Neural progenitor cell (in vitro differentiated cells): ENCODE results near the gene IQUB. TPM values are rescaled to one million over a fixed set of nuclear protein-coding genes. Genes with fewer than 3 reads are reported as not detected.
"Not testable (repeated sequence)": the region's sequence is repeated elsewhere in the genome, so short reads cannot be mapped to it uniquely, and the experiment has no call there.

ENCODE experiments used
- DNase-seq: peaks from one replicate; pipeline ENCODE4 v3.0.0-alpha.2; 2016; ENCODE audit warnings: low spot score
- H2AFZ ChIP-seq: fragments of 200-600 bp; sonication (generic); replicated peaks from 2 replicates; pipeline ENCODE4 v1.6.1; 2016; ENCODE audit warnings: antibody characterized with exemption
- H3F3A ChIP-seq: fragments of 200-600 bp; sonication (generic); 2 replicates; pipeline ENCODE4 v1.6.1; 2016; ENCODE audit warnings: antibody characterized with exemption, low read depth
- H3K27ac ChIP-seq: fragments of 200-600 bp; sonication (generic); 2 replicates; pipeline ENCODE4 v1.5.1; 2016; ENCODE audit warnings: mild to moderate bottlenecking
- H3K27me3 ChIP-seq: fragments of 200-600 bp; sonication (generic); 2 replicates; pipeline ENCODE4 v1.6.1; 2016; ENCODE audit warnings: mild to moderate bottlenecking, moderate library complexity
- H3K36me3 ChIP-seq: fragments of 200-600 bp; sonication (generic); 2 replicates; pipeline ENCODE4 v1.5.1; 2016
- H3K4me1 ChIP-seq: fragments of 200-600 bp; sonication (generic); 2 replicates; pipeline ENCODE4 v1.6.1; 2016; ENCODE audit warnings: mixed run types
- H3K4me2 ChIP-seq: fragments of 200-600 bp; sonication (generic); 2 replicates; pipeline ENCODE4 v1.6.1; 2016
- H3K4me3 ChIP-seq: fragments of 200-600 bp; sonication (generic); 2 replicates; pipeline ENCODE4 v1.5.1; 2016
- H3K79me2 ChIP-seq: fragments of 200-600 bp; sonication (generic); 2 replicates; pipeline ENCODE4 v1.6.1; 2016; ENCODE audit warnings: low read depth
- H3K9ac ChIP-seq: fragments of 200-600 bp; sonication (generic); 2 replicates; pipeline ENCODE4 v1.6.1; 2016
- H3K9me3 ChIP-seq: fragments of 200-600 bp; sonication (generic); 2 replicates; pipeline ENCODE4 v1.5.1; 2016; ENCODE audit warnings: low read depth
- H4K20me1 ChIP-seq: fragments of 200-600 bp; sonication (generic); 2 replicates; pipeline ENCODE4 v1.6.1; 2016; ENCODE audit warnings: low read depth
- H3K27ac Mint-ChIP-seq: 3 replicates; pipeline ENCODE4 v1.8.0; 2021; ENCODE audit warnings: mixed read lengths
- H3K27me3 Mint-ChIP-seq: 2 replicates; pipeline ENCODE4 v1.8.0; 2022; ENCODE audit warnings: low read depth, mild to moderate bottlenecking, inconsistent platforms, moderate library complexity, mixed read lengths; ENCODE audit not compliant: insufficient read depth
- H3K36me3 Mint-ChIP-seq: 3 replicates; pipeline ENCODE4 v1.8.0; 2021; ENCODE audit warnings: mixed read lengths
- H3K4me1 Mint-ChIP-seq: 3 replicates; pipeline ENCODE4 v1.8.0; 2021; ENCODE audit warnings: mixed read lengths
- H3K4me3 Mint-ChIP-seq: 3 replicates; pipeline ENCODE4 v1.8.0; 2021; ENCODE audit warnings: mild to moderate bottlenecking, moderate library complexity, mixed read lengths
- H3K9me3 Mint-ChIP-seq: 3 replicates; pipeline ENCODE4 v1.8.0; 2020; ENCODE audit warnings: mixed read lengths
- CTCF ChIP-seq: fragments of 200-600 bp; sonication (generic); IDR thresholded peaks from 2 replicates; pipeline ENCODE4 v1.5.1; 2017; ENCODE audit warnings: antibody characterized with exemption, mild to moderate bottlenecking
- EZH2 ChIP-seq: fragments of 200-600 bp; sonication (generic); IDR thresholded peaks from 2 replicates; pipeline ENCODE4 v1.6.1; 2017; ENCODE audit warnings: antibody characterized with exemption, mild to moderate bottlenecking, moderate library complexity
- EZH2phosphoT487 ChIP-seq: fragments of 200-600 bp; sonication (generic); IDR thresholded peaks from 2 replicates; pipeline ENCODE4 v1.6.1; 2017; ENCODE audit warnings: antibody characterized with exemption
- total RNA-seq: library from RNA; depleted of rRNA; stranded (reverse); fragments of >200 nt; gene quantifications from 2 replicates; pipeline ENCODE4 v1.2.3, GENCODE V29; 2015; ENCODE audit warnings: low replicate concordance

IQUB gene
- total RNA-seq, 1 donor from 2014 or later, result 0.58 TPM

DNA sequence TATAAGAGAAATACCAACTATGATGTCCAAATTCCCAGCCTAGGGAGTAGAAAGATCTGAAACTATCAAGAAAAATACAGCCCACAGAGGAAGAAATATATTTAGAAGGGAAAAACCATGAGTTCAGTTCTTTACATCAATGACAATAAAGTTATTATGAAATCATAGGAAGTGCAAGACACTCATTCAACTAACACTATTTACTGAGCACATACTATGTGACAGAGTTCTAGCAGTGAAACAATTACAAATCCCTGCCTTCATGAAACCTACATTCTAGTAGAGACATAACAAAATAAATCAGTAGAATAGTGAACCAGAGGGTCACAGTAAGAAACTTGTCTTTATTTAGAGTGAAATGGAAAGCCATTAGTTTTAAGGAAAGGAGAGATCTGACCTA is 21.1 kb upstream of the IQUB start:
- peaks cover 68% of the 10 kb centered on the region for H3K79me2 ChIP-seq
- no peaks in the 10 kb centered on the region for H3K9me3 Mint-ChIP-seq

DNA sequence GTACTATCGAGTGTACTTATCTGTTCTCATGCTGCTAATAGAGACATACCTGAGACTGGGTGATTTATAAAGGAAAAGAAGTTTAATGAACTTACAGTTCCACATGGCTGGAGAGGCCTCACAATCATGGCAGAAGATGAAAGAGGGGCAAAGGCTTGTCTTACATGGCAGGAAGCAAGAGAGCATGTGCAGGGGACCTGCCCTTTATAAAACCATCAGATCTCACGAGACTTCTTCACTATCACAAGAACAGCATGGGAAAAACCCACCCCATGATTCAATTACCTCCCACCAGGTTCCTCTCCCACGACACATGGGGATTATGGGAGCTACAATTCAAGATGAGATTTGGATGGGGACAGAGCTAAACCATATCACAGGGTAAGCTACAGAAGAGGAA is 18.8 kb upstream of the IQUB start:
- Mint-ChIP-seq H3K9me3 (no peaks in the 10 kb centered on the region), H3K27ac (no peak overlapping the region), H3K4me3 (no peak overlapping the region), H3K4me1 (no peaks in the 10 kb centered on the region), H3K36me3 (peaks cover 17% of the 10 kb centered on the region), H3K27me3 (no peaks in the 10 kb centered on the region)
- Histone ChIP-seq H3K9me3 (no peaks in the 10 kb centered on the region), H3F3A (no peaks in the 10 kb centered on the region), H3K9ac (no peak overlapping the region), H3K4me1 (peaks cover 8% of the 10 kb centered on the region), H3K27me3 (no peaks in the 10 kb centered on the region), H4K20me1 (no peaks in the 10 kb centered on the region), H3K36me3 (no peaks in the 10 kb centered on the region), H3K4me2 (no peak overlapping the region), H3K79me2 (peaks cover 71% of the 10 kb centered on the region), H3K4me3 (no peak overlapping the region), H3K27ac (no peak overlapping the region), H2AFZ (no peak overlapping the region)
- DNase-seq, result no peak
- TF ChIP-seq EZH2phosphoT487 (no peak), CTCF (no peak), EZH2 (no peak)

More for the DNA sequence above, 21.1 kb upstream of the IQUB start:
- Histone ChIP-seq H2AFZ (no peak overlapping the region), H3K9me3 (no peaks in the 10 kb centered on the region), H3K36me3 (no peaks in the 10 kb centered on the region), H3K27me3 (no peaks in the 10 kb centered on the region), H3F3A (no peaks in the 10 kb centered on the region), H3K4me2 (no peak overlapping the region), H3K4me1 (peaks cover 10% of the 10 kb centered on the region), H3K9ac (no peak overlapping the region), H3K27ac (no peak overlapping the region), H4K20me1 (no peaks in the 10 kb centered on the region), H3K4me3 (no peak overlapping the region)
- no peak for TF ChIP-seq EZH2phosphoT487
- TF ChIP-seq CTCF, result no peak
- TF ChIP-seq EZH2, result no peak
- no peaks in the 10 kb centered on the region for H3K4me1 Mint-ChIP-seq
- no peak overlapping the region for H3K4me3 Mint-ChIP-seq
- H3K27me3 Mint-ChIP-seq, result no peaks in the 10 kb centered on the region
- no peak for DNase-seq
- H3K36me3 Mint-ChIP-seq, result peaks cover 13% of the 10 kb centered on the region
- no peak overlapping the region for H3K27ac Mint-ChIP-seq

DNA sequence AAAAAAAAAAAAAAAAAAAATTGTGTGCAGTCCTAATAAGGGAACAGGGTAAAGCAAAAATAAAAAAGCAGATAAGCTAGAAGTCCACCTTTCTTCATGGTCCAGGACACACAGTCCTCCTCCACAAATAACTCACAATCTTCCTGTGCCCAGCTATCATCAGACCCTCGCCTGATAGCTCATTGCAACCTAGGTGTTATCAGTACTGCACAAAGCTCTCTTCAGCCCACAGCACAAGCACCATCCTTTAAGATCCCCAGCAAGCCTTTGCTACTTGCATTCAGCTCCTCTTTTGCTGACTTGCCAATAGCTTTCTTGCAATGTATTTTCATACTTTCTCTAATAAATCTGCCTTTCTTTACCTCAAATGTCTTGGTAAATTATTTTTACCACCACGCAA is 18.2 kb upstream of the IQUB start:
- Histone ChIP-seq H3K4me3 (no peak overlapping the region), H3F3A (no peaks in the 10 kb centered on the region), H3K79me2 (peaks cover 77% of the 10 kb centered on the region), H3K9me3 (no peaks in the 10 kb centered on the region), H3K4me2 (no peak overlapping the region), H3K9ac (no peak overlapping the region), H3K27me3 (no peaks in the 10 kb centered on the region), H3K4me1 (peaks cover 5% of the 10 kb centered on the region), H3K36me3 (no peaks in the 10 kb centered on the region), H4K20me1 (no peaks in the 10 kb centered on the region), H2AFZ (no peak overlapping the region), H3K27ac (no peak overlapping the region)
- DNase-seq, result no peak
- TF ChIP-seq EZH2phosphoT487 (no peak), EZH2 (no peak), CTCF (no peak)
- Mint-ChIP-seq H3K9me3 (no peaks in the 10 kb centered on the region), H3K4me3 (no peak overlapping the region), H3K4me1 (no peaks in the 10 kb centered on the region), H3K27ac (no peak overlapping the region), H3K27me3 (no peaks in the 10 kb centered on the region), H3K36me3 (peaks cover 17% of the 10 kb centered on the region)

- H3K79me2 ChIP-seq, result peaks cover 77% of the 10 kb centered on the region
- H3K4me1 ChIP-seq, H3K9me3 Mint-ChIP-seq, H2AFZ ChIP-seq, H3K4me2 ChIP-seq, H4K20me1 ChIP-seq, H3K27ac Mint-ChIP-seq, H3K9me3 ChIP-seq, H3F3A ChIP-seq, H3K27me3 ChIP-seq, DNase-seq, H3K4me3 ChIP-seq, H3K9ac ChIP-seq, H3K27ac ChIP-seq, H3K4me3 Mint-ChIP-seq, H3K36me3 ChIP-seq, H3K4me1 Mint-ChIP-seq, H3K27me3 Mint-ChIP-seq: not testable (repeated sequence)
- peaks cover 17% of the 10 kb centered on the region for H3K36me3 Mint-ChIP-seq
Measured at GRCh38 chr7:123552134-123552533, 17.7 kb upstream of the IQUB start.
